Panc1 (cell line): ENCODE measurements around the gene C6. TPM values are rescaled to one million over a fixed set of nuclear protein-coding genes. Genes with fewer than 3 reads are reported as not detected.

Experiments
- ATAC-seq: fragments of 200-7000 bp; cut with Tn5 transposase; 2 replicates; pipeline ENCODE4 v1.9.1; 2020; ENCODE audit warnings: mild to moderate bottlenecking, moderate library complexity
- BruUV-seq: library from RNA; stranded (reverse); fragments of 400-500 nt; replicated peaks from 2 replicates; lab custom pipeline; 2021; lab: Mats Ljungman, UMichigan
- CTCF ChIA-PET: fragments of 300-600 bp; sonication (Branson Sonifier 250); formaldehyde crosslinking; loops from one replicate; lab custom pipeline; 2022; ENCODE audit warnings: antibody characterized with exemption; lab: Charles Lee
- POLR2A ChIA-PET: fragments of 300-600 bp; sonication (Branson Sonifier 250); formaldehyde crosslinking; loops from one replicate; lab custom pipeline; 2022; ENCODE audit warnings: antibody characterized with exemption; lab: Charles Lee
- DNase-seq: peaks from one replicate; pipeline ENCODE4 v3.0.0-alpha.2; 2010; ENCODE audit warnings: low read depth, low spot score
- H3K27ac ChIP-seq: 2 replicates; pipeline ENCODE4 v1.5.1; 2011; ENCODE audit warnings: mild to moderate bottlenecking, low read length, inconsistent platforms
- H3K27me3 ChIP-seq: fragments of 200-500 bp; sonication (Bioruptor generic); 2 replicates; pipeline ENCODE4 v1.6.0; 2014; ENCODE audit warnings: low read length, inconsistent platforms; ENCODE audit not compliant: control insufficient read depth, insufficient read depth
- H3K36me3 ChIP-seq: fragments of 200-500 bp; sonication (Bioruptor generic); 2 replicates; pipeline ENCODE4 v1.5.1; 2014; ENCODE audit warnings: inconsistent platforms, mild to moderate bottlenecking, low read length, moderate library complexity; ENCODE audit not compliant: control insufficient read depth, insufficient read depth
- H3K4me1 ChIP-seq: 2 replicates; pipeline ENCODE4 v1.5.1; 2011; ENCODE audit warnings: inconsistent platforms, mild to moderate bottlenecking, low read length, moderate library complexity; ENCODE audit not compliant: control insufficient read depth, insufficient read depth
- H3K4me3 ChIP-seq, 2 experiments: 2 replicates each; pipeline ENCODE4 v1.5.1; 2011 to 2012; ENCODE audit warnings: low read depth in 2 of 2, low read length in 2 of 2, mild to moderate bottlenecking in 2 of 2, inconsistent platforms in 1 of 2, moderate library complexity in 1 of 2
- H3K9me3 ChIP-seq: fragments of 200-500 bp; sonication (Bioruptor generic); 2 replicates; pipeline ENCODE4 v1.5.1; 2014; ENCODE audit warnings: low read depth, mild to moderate bottlenecking, inconsistent platforms, low read length, moderate library complexity; ENCODE audit not compliant: control insufficient read depth, insufficient read depth
- CTCF ChIP-seq: fragments of 450-650 bp; IDR thresholded peaks from 2 replicates; pipeline ENCODE4 v1.5.1; 2017; ENCODE audit warnings: mild to moderate bottlenecking
- POLR2AphosphoS5 ChIP-seq: IDR thresholded peaks from 2 replicates; pipeline ENCODE4 v1.6.1; 2012; ENCODE audit warnings: mild to moderate bottlenecking, low read depth, low read length, moderate library complexity
- REST ChIP-seq, 2 experiments: IDR thresholded peaks; 2 replicates each; pipeline ENCODE4 v1.6.1; 2011 to 2012; ENCODE audit warnings: low read depth in 2 of 2, control low read depth in 1 of 2, low read length in 1 of 2, mild to moderate bottlenecking in 1 of 2, moderate library complexity in 1 of 2; ENCODE audit not compliant: insufficient read depth in 1 of 2
- SIN3A ChIP-seq: IDR thresholded peaks from 2 replicates; pipeline ENCODE4 v1.6.1; 2012; ENCODE audit warnings: low read depth, mild to moderate bottlenecking, low read length, moderate library complexity, borderline replicate concordance; ENCODE audit not compliant: insufficient read depth
- TCF7L2 ChIP-seq: IDR thresholded peaks from 2 replicates; pipeline ENCODE4 v1.6.1; 2011; ENCODE audit warnings: mild to moderate bottlenecking, low read depth, low read length, inconsistent platforms
- in situ Hi-C: cut with HindIII; loops from 2 replicates; pipeline ENCODE4 v1.10.0; 2016; ENCODE audit warnings: low sequenced_read_pairs, low pct_unique_long_range_greater_than_20kb
- intact Hi-C: fragments of 100-400 bp; cut with micrococcal nuclease; formaldehyde crosslinking; loops from one replicate; pipeline ENCODE4 v1.10.0; 2022; ENCODE audit not compliant: unreplicated experiment
- total RNA-seq: library from RNA; stranded (reverse); gene quantifications from one replicate; pipeline ENCODE4 v1.2.1, GENCODE V29; 2021; ENCODE audit not compliant: unreplicated experiment

Gene C6
- total RNA-seq, 1 experiment from 2014 or later = 0.13 TPM

DNA sequence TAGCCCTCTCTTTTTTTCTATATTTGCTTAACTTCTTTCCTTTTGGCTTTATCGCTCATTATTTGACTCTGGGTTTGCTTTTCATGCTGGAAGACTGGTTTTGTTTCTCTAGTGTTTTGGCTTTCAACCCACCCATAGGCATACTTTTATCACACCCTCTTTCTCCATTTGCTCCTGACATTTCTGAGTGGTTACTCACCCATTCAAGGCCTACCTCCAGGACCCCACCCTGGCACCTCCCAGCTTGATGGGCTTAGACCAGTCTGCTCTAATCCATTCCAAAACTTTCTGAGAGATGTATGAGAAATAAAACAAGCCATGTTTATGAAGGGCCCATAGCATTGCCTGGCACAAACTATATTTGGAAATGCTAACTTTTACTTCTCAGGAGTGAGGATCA is 18.1 kb downstream of the C6 start:
- Histone ChIP-seq H3K27ac (no peak overlapping the region), H3K36me3 (no peaks in the 10 kb centered on the region), H3K4me1 (no peaks in the 10 kb centered on the region), H3K9me3 (no peaks in the 10 kb centered on the region), H3K4me3 (no peak overlapping the region), H3K27me3 (no peaks in the 10 kb centered on the region)
- no peak for TF ChIP-seq POLR2AphosphoS5
- TF ChIP-seq SIN3A = no peak
- no peak for TF ChIP-seq CTCF
- no peak for TF ChIP-seq TCF7L2
- TF ChIP-seq REST (IDR thresholded peaks at IDR 0.05; ENCODE audit: insufficient read depth in 1 of 2, low read depth in 2 of 2, low read length in 1 of 2) = no peak
- BruUV-seq = no TSS peak
- CTCF ChIA-PET = no interaction called here
- in situ Hi-C loops (no loop called here), intact Hi-C loops (no loop called here)
- no peak for ATAC-seq
- POLR2A ChIA-PET = no interaction called here
- no peak for DNase-seq

GRCh38 chr5:41194339-41194738 is 19.0 kb downstream of the C6 start:
- DNase-seq = no peak
- no peak overlapping the region for H3K4me3 ChIP-seq
- no peak for ATAC-seq
- intact Hi-C loops = no loop called here
- H3K9me3 ChIP-seq = no peaks in the 10 kb centered on the region
- TF ChIP-seq POLR2AphosphoS5 = no peak
- TF ChIP-seq SIN3A = no peak
- TF ChIP-seq CTCF = no peak
- TF ChIP-seq REST (IDR thresholded peaks at IDR 0.05; ENCODE audit: insufficient read depth in 1 of 2, low read depth in 2 of 2, low read length in 1 of 2) = no peak
- no peak for TF ChIP-seq TCF7L2
- POLR2A ChIA-PET = no interaction called here
- no peaks in the 10 kb centered on the region for H3K4me1 ChIP-seq
- H3K36me3 ChIP-seq = no peaks in the 10 kb centered on the region
- in situ Hi-C loops = no loop called here
- CTCF ChIA-PET = no interaction called here
- no peaks in the 10 kb centered on the region for H3K27me3 ChIP-seq
- no TSS peak for BruUV-seq
- H3K27ac ChIP-seq = no peak overlapping the region
